ENCODE data around the gene INAFM2.

The INAFM2 gene

DNA sequence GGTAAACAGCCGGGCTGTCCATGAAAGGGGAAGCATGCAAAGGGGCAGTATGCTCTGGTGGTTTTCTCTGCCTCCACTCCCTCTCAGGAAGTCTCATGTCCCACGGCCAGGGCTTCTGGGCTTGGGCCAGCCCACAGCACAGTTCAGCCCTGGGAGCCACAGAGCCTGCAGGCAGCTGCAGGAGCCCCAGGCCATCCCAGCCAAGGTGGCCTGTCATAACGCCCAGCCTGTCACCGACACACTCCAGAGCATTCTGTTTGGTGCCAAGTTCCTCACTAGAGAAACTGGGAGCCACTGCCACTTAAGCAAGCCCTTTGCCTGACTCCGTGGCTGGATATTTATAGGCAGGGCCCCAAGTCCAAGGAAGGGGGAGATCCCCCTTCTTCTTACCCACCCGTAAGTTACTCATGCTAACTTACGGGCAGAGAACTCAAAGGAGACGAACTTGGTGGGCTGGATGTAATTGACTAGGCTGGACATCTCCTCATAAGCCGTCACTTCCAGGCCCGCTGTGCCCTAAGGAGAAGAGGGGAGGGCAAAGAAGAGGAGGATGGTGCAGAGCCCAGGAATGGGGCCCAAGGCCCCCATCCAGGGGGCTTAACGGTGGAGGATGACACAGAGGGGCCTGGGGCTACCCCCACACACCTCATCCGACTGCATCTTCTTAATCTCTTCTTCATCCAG lies 27.5 kb upstream of the INAFM2 start:
- Histone ChIP-seq H3K9me3 (ENCODE audit: control insufficient read depth, insufficient read depth, low read length) (no peaks in the 10 kb centered on the region), H3K9me2 (replicated peaks; ENCODE audit: control insufficient read depth, low read length) (no peaks in the 10 kb centered on the region), H3K27ac (ENCODE audit: low read depth, low read length) (no peak overlapping the region), H3K27me3 (ENCODE audit: control insufficient read depth, low read length) (no peaks in the 10 kb centered on the region), H3K79me2 (ENCODE audit: control insufficient read depth, low read length) (no peaks in the 10 kb centered on the region), H3K4me2 (ENCODE audit: low read length) (no peak overlapping the region), H3K4me1 (ENCODE audit: control insufficient read depth, low read length) (no peaks in the 10 kb centered on the region), H3K36me3 (ENCODE audit: control insufficient read depth, low read length) (no peaks in the 10 kb centered on the region), H3K4me3 (ENCODE audit: low read length) (no peak overlapping the region), H3F3A (ENCODE audit: control insufficient read depth, insufficient read depth) (no peaks in the 10 kb centered on the region), H4K20me1 (ENCODE audit: control insufficient read depth, insufficient read depth, low read depth, low read length) (no peaks in the 10 kb centered on the region)
- TF ChIP-seq, protein P1, sequence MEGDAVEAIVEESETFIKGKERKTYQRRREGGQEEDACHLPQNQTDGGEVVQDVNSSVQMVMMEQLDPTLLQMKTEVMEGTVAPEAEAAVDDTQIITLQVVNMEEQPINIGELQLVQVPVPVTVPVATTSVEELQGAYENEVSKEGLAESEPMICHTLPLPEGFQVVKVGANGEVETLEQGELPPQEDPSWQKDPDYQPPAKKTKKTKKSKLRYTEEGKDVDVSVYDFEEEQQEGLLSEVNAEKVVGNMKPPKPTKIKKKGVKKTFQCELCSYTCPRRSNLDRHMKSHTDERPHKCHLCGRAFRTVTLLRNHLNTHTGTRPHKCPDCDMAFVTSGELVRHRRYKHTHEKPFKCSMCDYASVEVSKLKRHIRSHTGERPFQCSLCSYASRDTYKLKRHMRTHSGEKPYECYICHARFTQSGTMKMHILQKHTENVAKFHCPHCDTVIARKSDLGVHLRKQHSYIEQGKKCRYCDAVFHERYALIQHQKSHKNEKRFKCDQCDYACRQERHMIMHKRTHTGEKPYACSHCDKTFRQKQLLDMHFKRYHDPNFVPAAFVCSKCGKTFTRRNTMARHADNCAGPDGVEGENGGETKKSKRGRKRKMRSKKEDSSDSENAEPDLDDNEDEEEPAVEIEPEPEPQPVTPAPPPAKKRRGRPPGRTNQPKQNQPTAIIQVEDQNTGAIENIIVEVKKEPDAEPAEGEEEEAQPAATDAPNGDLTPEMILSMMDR (IDR thresholded peaks at IDR 0.05; ENCODE audit: low read depth, low read length, poor library complexity, severe bottlenecking) = no peak
- no peak for TF ChIP-seq EZH2phosphoT487 (IDR thresholded peaks at IDR 0.05; ENCODE audit: borderline replicate concordance, low read length)

DNA sequence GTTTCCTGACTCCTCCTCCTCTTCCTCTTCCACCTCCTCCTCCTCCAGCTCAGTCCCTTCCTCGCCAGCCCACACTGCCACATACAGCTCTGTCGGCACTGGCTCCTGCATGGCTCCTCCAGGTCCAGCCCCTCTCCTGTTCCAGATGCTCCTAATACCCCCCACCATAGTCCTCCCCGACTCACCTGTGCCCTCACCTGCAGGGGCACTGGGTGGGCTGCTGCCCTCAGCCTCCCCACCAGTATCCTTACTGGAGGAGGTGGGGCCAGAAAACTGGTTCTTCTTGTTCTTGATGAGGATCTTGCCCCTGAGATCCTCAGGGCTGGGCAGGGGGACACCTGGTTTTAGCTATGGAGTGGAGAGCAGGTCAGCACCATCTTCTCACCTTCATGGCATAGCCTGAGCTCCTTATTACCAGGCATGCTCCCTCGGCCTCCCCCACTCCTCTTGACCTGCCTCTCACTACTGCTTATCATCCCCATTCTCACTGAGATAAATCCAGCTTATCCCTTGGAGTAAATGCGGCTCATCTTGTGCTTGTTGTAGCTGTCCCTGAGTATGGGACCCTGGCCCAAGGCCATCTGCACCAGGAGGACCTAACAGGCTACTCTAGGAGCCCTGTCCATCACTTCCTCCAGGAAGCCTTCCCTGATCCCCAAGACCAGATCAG lies 26.8 kb upstream of the INAFM2 start:
- H4K20me1 ChIP-seq (ENCODE audit: control insufficient read depth, insufficient read depth, low read depth, low read length) = no peaks in the 10 kb centered on the region
- no peaks in the 10 kb centered on the region for H3F3A ChIP-seq (ENCODE audit: control insufficient read depth, insufficient read depth)
- no peaks in the 10 kb centered on the region for H3K4me1 ChIP-seq (ENCODE audit: control insufficient read depth, low read length)
- H3K27ac ChIP-seq (ENCODE audit: low read depth, low read length) = no peak overlapping the region
- H3K9me2 ChIP-seq (replicated peaks; ENCODE audit: control insufficient read depth, low read length) = no peaks in the 10 kb centered on the region
- no peaks in the 10 kb centered on the region for H3K79me2 ChIP-seq (ENCODE audit: control insufficient read depth, low read length)
- TF ChIP-seq, protein P1 (IDR thresholded peaks at IDR 0.05; ENCODE audit: low read depth, low read length, poor library complexity, severe bottlenecking) = no peak
- no peak for TF ChIP-seq EZH2phosphoT487 (IDR thresholded peaks at IDR 0.05; ENCODE audit: borderline replicate concordance, low read length)
- no peaks in the 10 kb centered on the region for H3K36me3 ChIP-seq (ENCODE audit: control insufficient read depth, low read length)
- no peaks in the 10 kb centered on the region for H3K27me3 ChIP-seq (ENCODE audit: control insufficient read depth, low read length)
- no peak overlapping the region for H3K4me3 ChIP-seq (ENCODE audit: low read length)
- no peaks in the 10 kb centered on the region for H3K9me3 ChIP-seq (ENCODE audit: control insufficient read depth, insufficient read depth, low read length)
- H3K4me2 ChIP-seq (ENCODE audit: low read length) = no peak overlapping the region

DNA sequence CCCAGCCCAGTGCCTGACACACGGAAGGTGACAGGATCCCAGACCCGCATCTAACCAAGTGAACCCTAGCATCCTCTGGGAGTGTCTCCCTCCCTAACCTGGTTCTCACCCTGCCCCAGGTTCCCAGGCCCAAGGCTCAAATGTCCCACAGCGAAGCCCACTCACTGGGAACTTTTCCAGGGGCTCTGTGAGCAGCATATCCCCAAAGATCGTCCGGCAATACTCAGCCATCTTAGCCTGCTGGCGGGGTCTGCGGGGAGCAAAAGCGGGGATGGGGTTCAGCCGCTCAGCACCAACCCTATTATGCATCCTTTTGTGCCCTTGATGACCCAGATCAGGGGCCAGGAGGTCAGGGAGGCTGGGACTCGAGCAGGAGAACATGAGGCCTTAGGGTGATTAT lies 26.1 kb upstream of the INAFM2 start:
- Histone ChIP-seq H3K79me2 (ENCODE audit: control insufficient read depth, low read length) (no peaks in the 10 kb centered on the region), H3K4me3 (ENCODE audit: low read length) (no peak overlapping the region), H3F3A (ENCODE audit: control insufficient read depth, insufficient read depth) (no peaks in the 10 kb centered on the region), H3K4me1 (ENCODE audit: control insufficient read depth, low read length) (no peaks in the 10 kb centered on the region), H4K20me1 (ENCODE audit: control insufficient read depth, insufficient read depth, low read depth, low read length) (no peaks in the 10 kb centered on the region), H3K27me3 (ENCODE audit: control insufficient read depth, low read length) (no peaks in the 10 kb centered on the region), H3K9me3 (ENCODE audit: control insufficient read depth, insufficient read depth, low read length) (no peaks in the 10 kb centered on the region), H3K36me3 (ENCODE audit: control insufficient read depth, low read length) (no peaks in the 10 kb centered on the region), H3K9me2 (replicated peaks; ENCODE audit: control insufficient read depth, low read length) (no peaks in the 10 kb centered on the region), H3K4me2 (ENCODE audit: low read length) (no peak overlapping the region), H3K27ac (ENCODE audit: low read depth, low read length) (no peak overlapping the region)
- TF ChIP-seq, protein P1 (IDR thresholded peaks at IDR 0.05; ENCODE audit: low read depth, low read length, poor library complexity, severe bottlenecking) = no peak
- TF ChIP-seq EZH2phosphoT487 (IDR thresholded peaks at IDR 0.05; ENCODE audit: borderline replicate concordance, low read length) = no peak
